GM12878 (cell line): ENCODE data around the gene CBFB. TPM values are rescaled to one million over a fixed set of nuclear protein-coding genes. Genes with fewer than 3 reads are reported as not detected.

Source experiments
- BCL11A ChIP-seq: IDR thresholded peaks from 2 replicates; pipeline ENCODE4 v1.6.1; 2011; ENCODE audit warnings: low read depth, low read length
- CHD4 ChIP-seq: fragments of 200-600 bp; sonication (generic); IDR thresholded peaks from 2 replicates; pipeline ENCODE4 v1.6.1; 2016; ENCODE audit warnings: mild to moderate bottlenecking
- EGR1 ChIP-seq, 2 experiments: IDR thresholded peaks; 1 replicate in 1 of 2; 2 replicates in 1 of 2; pipeline ENCODE4 v1.6.1; 2011 to 2012; ENCODE audit warnings: low read depth in 2 of 2, low read length in 2 of 2, borderline replicate concordance in 1 of 2, mild to moderate bottlenecking in 1 of 2, moderate library complexity in 1 of 2
- FOXM1 ChIP-seq: IDR thresholded peaks from 2 replicates; pipeline ENCODE4 v1.6.1; 2012; ENCODE audit warnings: low read depth, mild to moderate bottlenecking, inconsistent platforms, low read length, moderate library complexity
- GATAD2B ChIP-seq: fragments of 450-650 bp; conservative IDR thresholded peaks from 2 replicates; pipeline ENCODE4 v1.6.1; 2017; ENCODE audit warnings: low read depth, mild to moderate bottlenecking, moderate library complexity
- HCFC1 ChIP-seq: fragments of 150-350 bp; IDR thresholded peaks from 2 replicates; pipeline ENCODE4 v1.6.1; 2014; ENCODE audit warnings: low read length
- HSF1 ChIP-seq: fragments of 150-350 bp; IDR thresholded peaks from 2 replicates; pipeline ENCODE4 v1.6.1; 2014; ENCODE audit warnings: mild to moderate bottlenecking, low read depth, low read length
- IRF3 ChIP-seq: fragments of 450-650 bp; IDR thresholded peaks from 2 replicates; pipeline ENCODE4 v1.6.1; 2014; ENCODE audit warnings: mild to moderate bottlenecking
- JUNB ChIP-seq: IDR thresholded peaks from 2 replicates; pipeline ENCODE4 v1.6.1; 2016; ENCODE audit warnings: antibody characterized with exemption, mild to moderate bottlenecking
- KDM1A ChIP-seq: fragments of 200-600 bp; sonication (generic); IDR thresholded peaks from 2 replicates; pipeline ENCODE4 v1.6.1; 2016; ENCODE audit warnings: borderline replicate concordance
- MEF2B ChIP-seq: fragments of 450-650 bp; IDR thresholded peaks from 2 replicates; pipeline ENCODE4 v1.6.1; 2018; ENCODE audit warnings: mild to moderate bottlenecking, moderate library complexity; ENCODE audit not compliant: partially characterized antibody, poor library complexity, severe bottlenecking
- MLLT1 ChIP-seq: fragments of 450-650 bp; IDR thresholded peaks from 2 replicates; pipeline ENCODE4 v1.6.1; 2016; ENCODE audit warnings: mild to moderate bottlenecking
- NFIC ChIP-seq: IDR thresholded peaks from 2 replicates; pipeline ENCODE4 v1.6.1; 2012; ENCODE audit warnings: low read depth, mild to moderate bottlenecking, inconsistent platforms, low read length, moderate library complexity
- PBX3 ChIP-seq: IDR thresholded peaks from 2 replicates; pipeline ENCODE4 v1.6.1; 2011; ENCODE audit warnings: mild to moderate bottlenecking, low read depth, low read length, moderate library complexity; ENCODE audit not compliant: insufficient replicate concordance
- RB1 ChIP-seq: fragments of 450-650 bp; formaldehyde crosslinking; IDR thresholded peaks from 2 replicates; pipeline ENCODE4 v1.6.1; 2017; ENCODE audit warnings: mild to moderate bottlenecking, borderline replicate concordance
- SMAD1 ChIP-seq: fragments of 450-650 bp; IDR thresholded peaks from 2 replicates; pipeline ENCODE4 v1.6.1; 2018; ENCODE audit warnings: mild to moderate bottlenecking, low read depth; ENCODE audit not compliant: partially characterized antibody
- TARDBP ChIP-seq: IDR thresholded peaks from 2 replicates; pipeline ENCODE4 v1.6.1; 2016; ENCODE audit warnings: borderline replicate concordance
- TCF12 ChIP-seq: IDR thresholded peaks from 2 replicates; pipeline ENCODE4 v1.6.1; 2011; ENCODE audit warnings: low read depth, mild to moderate bottlenecking, low read length
- TCF3 ChIP-seq: IDR thresholded peaks from 2 replicates; pipeline ENCODE4 v1.6.1; 2012; ENCODE audit warnings: low read depth, mild to moderate bottlenecking, low read length, borderline replicate concordance; ENCODE audit not compliant: insufficient read depth
- ZBTB11 ChIP-seq: fragments of 450-650 bp; formaldehyde crosslinking; IDR thresholded peaks from 2 replicates; pipeline ENCODE4 v1.5.0; 2022; ENCODE audit warnings: mild to moderate bottlenecking, missing genetic modification characterization
- ZNF274 ChIP-seq: IDR thresholded peaks from one replicate; pipeline ENCODE4 v1.8.0; 2011; ENCODE audit not compliant: insufficient read length, insufficient read depth
- ZSCAN29 ChIP-seq: fragments of 450-650 bp; IDR thresholded peaks from 2 replicates; pipeline ENCODE4 v1.6.1; 2017; ENCODE audit warnings: mild to moderate bottlenecking, moderate library complexity
- polyA plus RNA-seq, 11 experiments: library from polyadenylated mRNA; depleted of rRNA in 4 of 11; unstranded in 6 of 11; stranded (reverse) in 5 of 11; fragments of >200 nt; fragmentation: Nextera tagmentation in 4 of 11; fragmentation: Illumina TruSeq in 1 of 11; extraction: Ambion mirVana in 4 of 11; extraction: Trizol in 1 of 11; gene quantifications; 1 replicate in 1 of 11; 2 replicates in 10 of 11; pipeline versions ENCODE4 v1.2.1 to v1.2.3, GENCODE V29; 2011 to 2016; ENCODE audit warnings: inconsistent platforms in 2 of 11, missing spikeins in 2 of 11, low read depth in 1 of 11
- total RNA-seq, 4 experiments: library from RNA; depleted of rRNA in 3 of 4; stranded (reverse); fragments of >200 nt in 3 of 4; fragmentation: Illumina TruSeq in 1 of 4; extraction: Trizol in 1 of 4; gene quantifications; 2 replicates each; pipeline versions ENCODE4 v1.2.1 to v1.2.3, GENCODE V29; 2013 to 2021

Gene CBFB
- total and polyA plus RNA-seq, 10 of the 15 experiments (the other 5 are each of a cell fraction or from before 2014, with no cell fraction given) = 25.3 to 83.8 (median 65.7) TPM

- TF ChIP-seq GATAD2B (peak; percentile 94), MEF2B (peak; percentile 80), KDM1A (no peak), HSF1 (no peak), TCF3 (0 out of 2 replicates have a peak, but pooled peaks have one; percentile 9), EGR1 (IDR thresholded peaks at IDR 0.05; ENCODE audit: borderline replicate concordance in 1 of 2, low read depth in 2 of 2, low read length in 2 of 2) (peak in 1 of 2 experiments; percentile 58; a peak in 1 of 3 replicates), CHD4 (no peak), MLLT1 (no peak), TCF12 (0 out of 2 replicates have a peak, but pooled peaks have one; percentile 6), NFIC (no peak), RB1 (peak; percentile 55; the same call in 1 of the 2 replicates), JUNB (no peak), ZSCAN29 (peak; percentile 40; the same call in 1 of the 2 replicates), PBX3 (no peak), ZBTB11 (CRISPR knock-in tag) (no peak), SMAD1 (no peak), FOXM1 (no peak), IRF3 (no peak), TARDBP (no peak), ZNF274 (no peak), HCFC1 (no peak), BCL11A (no peak)
These were observed 14.9 kb upstream of the CBFB start (continued) for GRCh38 chr16:67013823-67014633.
